Activated CD4-positive, alpha-beta T cell treated with anti-CD3 and anti-CD28 coated beads, Interleukin-2, amount 50 U/mL, for 48 hours (primary cell): Measurements from ENCODE around the gene CDH5.
"Not testable (repeated sequence)": the region's sequence is repeated elsewhere in the genome, so short reads cannot be mapped to it uniquely, and the experiment has no call there.

Experiments used
- DNase-seq, 2 experiments: peaks; one replicate each; pipeline ENCODE4 v3.0.0-alpha.2; 2020

CDH5 gene

DNA sequence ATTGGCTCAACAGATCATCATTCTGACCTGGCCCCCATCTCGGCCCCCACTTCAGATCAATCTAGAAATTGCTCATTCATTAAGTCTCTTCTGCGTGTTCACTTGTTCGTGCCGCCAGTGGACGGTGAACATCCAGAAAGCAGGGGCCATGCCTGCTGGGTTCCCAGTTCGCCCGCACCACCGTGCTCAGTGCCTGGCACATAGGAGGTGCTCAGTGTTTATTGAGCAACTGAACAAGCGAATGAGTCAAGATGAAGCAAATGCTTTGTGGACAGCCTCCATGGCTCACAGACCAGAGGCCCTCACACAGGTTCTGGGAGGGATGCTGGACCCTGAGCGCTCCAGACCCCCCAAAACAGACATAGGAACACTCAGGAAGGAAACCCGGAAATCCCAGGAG is 74.5 kb downstream of the CDH5 start:
- no peak for DNase-seq

DNA sequence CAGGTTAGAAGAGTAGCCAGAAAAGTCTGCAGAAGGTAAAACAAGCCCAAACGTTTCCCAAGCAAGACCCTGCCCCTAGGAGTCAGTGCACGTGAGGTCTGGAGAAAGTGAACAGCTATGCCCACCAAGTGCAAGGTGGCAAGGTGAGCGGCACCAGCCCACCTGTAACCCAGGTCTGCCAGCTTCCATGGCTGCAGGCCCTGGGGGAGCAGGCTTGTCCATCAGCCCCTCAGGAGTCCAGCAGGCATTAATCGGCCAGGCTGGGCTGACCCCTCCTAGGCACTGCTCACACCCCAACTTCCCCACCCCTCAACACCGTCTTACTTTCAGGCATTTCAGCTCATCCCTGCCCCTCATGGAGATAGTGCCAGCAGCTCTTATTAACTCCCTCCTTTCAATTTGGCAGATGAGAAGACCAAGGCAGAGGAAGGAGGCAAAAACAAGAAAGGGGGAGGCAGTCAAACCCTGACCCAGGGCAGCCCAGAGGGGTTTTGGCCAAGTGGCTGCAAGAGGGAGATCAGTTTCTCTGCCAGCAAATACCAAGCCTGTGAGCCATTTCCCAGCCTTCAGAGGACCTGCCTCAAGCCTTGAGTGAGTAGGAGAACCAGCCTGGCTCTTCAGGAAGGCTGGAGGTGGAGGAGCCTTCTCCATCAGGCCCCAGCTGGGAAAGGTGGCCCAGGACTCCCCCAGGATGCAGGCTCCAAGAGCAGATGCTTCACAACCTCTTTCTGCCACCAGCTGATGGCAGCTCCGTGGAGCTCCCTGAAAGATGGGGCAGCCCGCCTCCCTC is 75.3 kb downstream of the CDH5 start:
- DNase-seq = no peak

DNA sequence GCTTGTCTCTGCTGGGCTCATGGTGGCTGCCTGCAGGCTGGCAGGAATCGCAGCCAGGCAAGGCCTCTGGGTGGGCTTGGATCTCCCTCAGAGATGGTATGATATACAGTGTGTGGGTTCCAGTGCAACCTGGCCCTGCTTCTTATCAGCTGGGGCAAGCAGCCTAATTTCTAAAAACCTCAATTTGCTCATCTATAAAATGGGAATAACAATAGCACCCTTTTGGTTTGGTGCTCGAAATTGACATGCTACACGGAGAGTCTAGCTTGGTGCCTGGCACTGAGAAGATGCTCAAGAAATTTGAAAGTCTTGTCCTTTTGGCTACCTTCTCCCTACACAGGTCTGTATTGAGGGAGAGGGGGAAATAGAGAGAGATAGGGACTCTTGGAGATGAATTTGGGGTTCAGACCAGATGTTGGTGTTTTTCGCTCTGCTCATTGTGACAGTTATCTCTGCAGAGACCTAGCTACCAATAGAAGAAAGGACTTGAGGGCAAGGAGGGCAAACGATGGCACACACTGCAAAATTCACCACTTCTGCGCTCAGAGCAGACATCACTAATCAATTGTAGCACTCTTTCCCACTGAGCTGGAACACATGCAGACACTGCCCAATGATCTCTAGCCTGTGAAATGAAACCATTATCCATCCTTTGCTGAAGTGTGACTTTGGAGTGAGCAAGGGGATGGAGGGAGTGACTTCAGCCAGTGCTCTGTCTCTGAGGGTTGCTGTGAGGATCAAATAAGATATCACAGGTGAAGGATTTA is 76.2 kb downstream of the CDH5 start:
- DNase-seq = no peak

DNA sequence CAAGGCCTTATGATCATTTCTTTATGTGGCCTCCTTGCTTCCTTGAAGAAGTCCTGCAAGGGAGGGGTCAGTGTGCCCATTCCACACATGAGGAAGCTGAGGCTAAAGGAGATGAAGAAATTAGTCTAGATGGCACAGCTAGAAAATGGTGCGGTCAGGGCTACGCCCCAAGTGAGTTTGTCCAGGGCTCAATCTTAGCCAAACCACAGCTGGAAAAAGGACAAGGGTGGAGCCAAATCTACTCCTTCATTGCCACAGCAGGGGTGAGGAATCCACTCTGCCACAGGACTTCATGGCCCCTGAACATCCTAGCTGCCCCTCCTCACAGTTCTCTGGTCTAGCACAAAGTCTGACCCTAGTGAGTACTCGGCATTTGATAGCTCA is 76.8 kb downstream of the CDH5 start:
- no peak for DNase-seq

DNA sequence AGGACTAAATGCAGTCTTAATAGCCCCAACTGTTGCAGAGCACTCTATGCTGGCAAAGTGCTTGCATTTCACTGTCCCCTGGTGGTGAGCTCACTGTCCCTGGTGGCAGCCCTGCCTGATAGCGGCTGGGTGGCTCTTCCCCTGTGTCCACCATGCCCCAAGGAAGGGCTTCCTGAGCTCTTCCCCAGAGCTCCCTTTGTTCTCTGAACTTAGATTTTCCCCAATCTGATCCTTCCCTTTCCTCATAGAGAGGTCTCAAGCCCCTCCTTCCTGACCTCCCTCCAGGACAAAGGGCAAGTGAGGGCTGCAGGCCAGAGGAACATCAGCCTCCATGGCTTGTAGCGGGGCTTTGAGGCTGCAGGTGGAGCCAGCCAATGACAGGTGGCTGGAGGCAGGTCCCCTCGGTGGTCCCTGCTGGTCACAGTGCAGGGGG is 77.6 kb downstream of the CDH5 start:
- no peak for DNase-seq

DNA sequence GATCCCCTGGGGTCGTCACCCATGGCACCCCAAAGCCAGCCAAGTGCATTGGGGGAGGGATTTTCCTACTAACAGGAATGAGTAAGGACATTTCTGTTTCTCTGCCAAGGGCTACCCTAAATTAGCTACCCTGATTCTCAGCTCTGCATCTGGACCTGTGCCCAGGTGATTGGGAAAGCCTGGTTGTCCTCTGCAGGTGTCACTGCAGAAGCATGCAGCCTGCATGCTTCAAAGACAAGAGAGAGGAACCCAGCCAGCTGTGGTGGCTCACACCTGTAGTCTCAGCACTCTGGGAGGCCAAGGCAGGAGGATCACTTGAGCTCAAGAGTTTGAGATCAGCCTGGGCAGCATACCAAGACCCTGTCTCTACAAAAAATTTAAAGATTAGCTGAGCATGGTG is 80.2 kb downstream of the CDH5 start:
- DNase-seq = no peak

DNA sequence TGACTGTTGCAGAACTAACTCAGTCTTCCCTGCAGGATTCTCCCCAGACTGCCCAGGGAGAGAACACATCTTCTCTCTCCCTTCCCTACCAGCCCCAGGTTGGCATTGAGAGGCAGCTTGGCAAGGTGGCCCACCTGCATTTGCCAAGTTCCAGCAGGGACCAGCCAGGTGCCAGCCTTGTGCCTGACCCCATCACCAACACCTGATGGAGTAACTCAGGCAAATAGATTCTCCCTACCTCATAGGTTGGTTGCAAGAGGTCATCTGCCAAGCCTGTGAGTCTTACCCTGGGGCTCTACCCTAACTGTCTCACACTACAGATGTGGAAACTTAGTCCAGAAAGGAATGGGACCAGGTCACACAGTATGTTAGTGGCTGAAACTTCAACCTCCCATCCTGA is 81.0 kb downstream of the CDH5 start:
- DNase-seq = no peak

DNA sequence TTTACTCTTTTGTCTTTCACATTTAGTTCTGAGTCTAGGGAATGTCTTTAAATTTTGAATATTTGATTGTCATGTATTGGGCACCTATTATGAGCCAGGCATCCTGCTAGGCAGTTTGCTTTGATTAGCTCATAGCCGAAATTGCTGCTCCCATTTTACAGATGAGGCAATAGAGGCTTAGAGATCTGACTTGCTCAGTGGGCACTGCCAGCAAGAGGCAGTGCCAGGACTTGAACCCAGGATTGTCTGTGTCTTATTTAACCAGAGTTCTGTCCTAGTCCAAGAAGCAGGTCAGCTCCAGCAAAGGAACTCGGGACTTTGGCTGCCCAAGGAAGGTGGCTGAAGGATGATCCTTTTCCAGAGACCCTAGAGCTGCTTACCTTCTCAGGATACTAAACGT is 85.1 kb downstream of the CDH5 start:
- no peak for DNase-seq

DNA sequence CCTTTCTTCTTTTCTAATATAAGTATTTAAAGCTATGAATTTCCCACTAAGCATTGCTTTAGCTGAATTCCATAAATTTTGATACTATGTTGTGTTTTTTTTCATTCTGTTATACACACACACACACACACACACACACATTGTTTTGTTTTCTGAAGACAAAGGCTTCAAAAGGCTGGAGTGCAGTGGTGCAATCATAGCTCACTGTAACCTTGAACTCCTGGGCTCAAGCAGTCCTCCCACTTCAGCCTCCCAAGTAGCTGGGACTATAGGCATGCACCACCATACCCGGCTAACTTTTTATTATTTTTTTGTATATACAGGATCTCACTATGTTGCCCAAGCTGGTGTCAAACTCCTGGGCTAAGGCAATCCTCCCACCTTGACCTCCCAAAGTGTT is 86.7 kb downstream of the CDH5 start:
- DNase-seq = not testable (repeated sequence)
